Hematopoietic multipotent progenitor cell treated with erythropoietin and hydrocortisone succinate and interleukin-3 and kit ligand, for 4 days (in vitro differentiated cells): ENCODE measurements around the gene PPP1R8.
"Not testable (repeated sequence)": the region's sequence is repeated elsewhere in the genome, so short reads cannot be mapped to it uniquely, and the experiment has no call there.

Source experiments
- DNase-seq: peaks from one replicate; pipeline ENCODE4 v3.0.0-alpha.2; 2015

Gene PPP1R8

GRCh38 chr1:27830621-27831440 lies at the start of gene PPP1R8:
Gene PPP1R8, plus strand, starts transcription at chr1:27830782. Its CDS starts 54 bp downstream, at chr1:27830836.
- peak; percentile 99 for DNase-seq

GRCh38 chr1:27782950-27783349 lies 47.6 kb upstream of the PPP1R8 start:
- DNase-seq: no peak

GRCh38 chr1:27784700-27785099 lies 45.9 kb upstream of the PPP1R8 start:
- DNase-seq: no peak

GRCh38 chr1:27785781-27786455 lies 44.7 kb upstream of the PPP1R8 start:
- no peak for DNase-seq

- peak; percentile 24 for DNase-seq
Measured at GRCh38 chr1:27787895-27788294, 42.7 kb upstream of the PPP1R8 start.

- peak; percentile 83 for DNase-seq
Measured at GRCh38 chr1:27789540-27790041, 41.0 kb upstream of the PPP1R8 start.

- DNase-seq: not testable (repeated sequence)
Measured at GRCh38 chr1:27790270-27790669, 40.3 kb upstream of the PPP1R8 start.

- no peak for DNase-seq
Measured at GRCh38 chr1:27795601-27796000, 35.0 kb upstream of the PPP1R8 start.

GRCh38 chr1:27804791-27805190 lies 25.8 kb upstream of the PPP1R8 start:
- no peak for DNase-seq

GRCh38 chr1:27806758-27807157 lies 23.8 kb upstream of the PPP1R8 start:
- DNase-seq: no peak

GRCh38 chr1:27807385-27807784 lies 23.2 kb upstream of the PPP1R8 start:
- DNase-seq: no peak

- DNase-seq: not testable (repeated sequence)
Measured at GRCh38 chr1:27808131-27808530, 22.5 kb upstream of the PPP1R8 start.

- DNase-seq: no peak
Measured at GRCh38 chr1:27809883-27810282, 20.7 kb upstream of the PPP1R8 start.

GRCh38 chr1:27811741-27812500 lies 18.7 kb upstream of the PPP1R8 start:
- no peak for DNase-seq

GRCh38 chr1:27816921-27817630 lies 13.5 kb upstream of the PPP1R8 start:
- no peak for DNase-seq

GRCh38 chr1:27821761-27822315 lies 8.7 kb upstream of the PPP1R8 start:
- DNase-seq: no peak

- DNase-seq: no peak
Measured at GRCh38 chr1:27823784-27824183, 6.8 kb upstream of the PPP1R8 start.

GRCh38 chr1:27824411-27824810 lies 6.2 kb upstream of the PPP1R8 start:
- DNase-seq: no peak

- not testable (repeated sequence) for DNase-seq
Measured at GRCh38 chr1:27829339-27829960, 1.1 kb upstream of the PPP1R8 start.

- peak; percentile 17 for DNase-seq
Measured at GRCh38 chr1:27831568-27832410, 1.2 kb downstream of the PPP1R8 start.

GRCh38 chr1:27832762-27833161 lies 2.2 kb downstream of the PPP1R8 start:
- no peak for DNase-seq
